ENCODE measurements around the gene KLHL20. TPM values are rescaled to one million over a fixed set of nuclear protein-coding genes. Genes with fewer than 3 reads are reported as not detected.

Gene KLHL20
- total and polyA plus RNA-seq, 2 of the 8 experiments (the other 6 are each of a cell fraction or from before 2014, with no cell fraction given) = 4.9 to 12.3 TPM

DNA sequence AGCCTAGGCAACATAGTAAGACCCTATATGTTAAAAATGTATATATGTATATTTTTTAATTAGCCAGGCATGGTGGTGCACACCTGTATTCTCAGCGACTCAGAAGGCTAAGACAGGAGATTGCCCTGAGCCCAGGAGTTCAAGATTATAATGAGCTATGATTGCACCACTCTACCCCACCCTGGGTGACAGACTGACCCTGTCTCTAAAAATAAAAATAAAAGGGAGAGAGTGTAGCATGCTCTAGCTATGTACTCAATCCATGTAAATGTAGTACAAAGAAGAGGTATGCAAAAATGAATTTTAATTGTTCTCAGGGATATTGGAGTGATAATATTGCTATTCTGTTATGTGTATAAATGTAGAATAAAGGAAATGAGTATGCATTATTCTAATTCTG is 56.8 kb downstream of the KLHL20 start:
- H3K27me3 ChIP-seq (replicated peaks in 1 of 4; ENCODE audit: control insufficient read depth in 3 of 4, extremely low read depth in 1 of 4, insufficient read depth in 3 of 4, low read length in 3 of 4) = no peaks in the 10 kb centered on the region
- H4K91ac ChIP-seq (replicated peaks; ENCODE audit: insufficient read length, low read length) = no peak overlapping the region
- H3K4ac ChIP-seq (replicated peaks; ENCODE audit: insufficient read length, low read depth, low read length) = no peak overlapping the region
- no peak overlapping the region for H2BK5ac ChIP-seq (ENCODE audit: low read depth, low read length)
- no peak overlapping the region for H3K27ac ChIP-seq (ENCODE audit: low read depth, low read length)
- H3K4me2 ChIP-seq (ENCODE audit: insufficient read depth in 1 of 2, low read depth in 2 of 2, low read length in 2 of 2) = no peak overlapping the region
- H2AK5ac ChIP-seq (ENCODE audit: low read depth, low read length) = no peak overlapping the region
- H4K8ac ChIP-seq (ENCODE audit: extremely low read depth, insufficient read depth, low read length) = no peak overlapping the region
- POLR2A ChIA-PET (ENCODE audit: partially characterized antibody) = interaction anchor here (1.2 to 1.3 kb wide), 2 partner anchors 53 to 96 kb away, joined by 4 read pairs; partner anchors contain the start of genes CENPL, DARS2, GAS5 and ZBTB37
- DNase-seq (ENCODE audit: low read depth in 1 of 2, low spot score in 2 of 2) (no peak), FAIRE-seq (no peak)
- no peaks in the 10 kb centered on the region for H3K23me2 ChIP-seq (ENCODE audit: low read depth, low read length)
- H2BK20ac ChIP-seq (ENCODE audit: low read length) = no peak overlapping the region
- no peak overlapping the region for H3K56ac ChIP-seq (replicated peaks; ENCODE audit: insufficient read length, low read depth, low read length)
- H3K4me1 ChIP-seq (replicated peaks in 1 of 4; ENCODE audit: control insufficient read depth in 3 of 4, insufficient read depth in 4 of 4, low read length in 3 of 4) = no peaks in the 10 kb centered on the region
- H3K9ac ChIP-seq (replicated peaks in 1 of 4; ENCODE audit: extremely low read depth in 1 of 4, low read depth in 3 of 4, low read length in 3 of 4) = no peak overlapping the region
- no peak overlapping the region for H3K23ac ChIP-seq (ENCODE audit: insufficient read length)
- H3K18ac ChIP-seq (ENCODE audit: extremely low read depth, low read length) = no peak overlapping the region
- H3K9me3 ChIP-seq (ENCODE audit: insufficient read depth in 2 of 2, low read depth in 1 of 2, low read length in 1 of 2) = no peaks in the 10 kb centered on the region
- no peak overlapping the region for H2AFZ ChIP-seq (ENCODE audit: low read length)
- H4K20me1 ChIP-seq (replicated peaks in 1 of 2; ENCODE audit: control insufficient read depth in 1 of 2, insufficient read depth in 2 of 2, low read length in 2 of 2) = peaks cover 0 to 1% of the 10 kb centered on the region in 2 experiments
- no peak overlapping the region for H2BK12ac ChIP-seq (ENCODE audit: low read depth, low read length)
- H3K14ac ChIP-seq (ENCODE audit: insufficient read length) = no peak overlapping the region
- CTCF ChIA-PET (ENCODE audit: partially characterized antibody) = interaction anchor here (0.6 to 1.6 kb wide), 2 partner anchors 13 to 19 kb away, joined by 4 to 9 read pairs; no protein-coding TSS in a partner anchor
- peaks cover 0 to 7% (median 1%) of the 10 kb centered on the region in 4 experiments; a peak in 4 of 8 replicates for H3K36me3 ChIP-seq (ENCODE audit: control insufficient read depth in 2 of 4, insufficient read depth in 4 of 4, low read length in 3 of 4)
- 75% methylated on average over 1 of the region's 1 CpG; no CpG with 5 or more reads in 1 of the 2 experiments for WGBS, 2 experiments (ENCODE audit: extremely low coverage in 1 of 2, insufficient coverage in 1 of 2, insufficient read length in 1 of 2, insufficient replicate concordance in 2 of 2, low coverage in 1 of 2, low lambda C conversion rate in 2 of 2, missing lambda C conversion rate in 1 of 2)
- no peak overlapping the region for H4K5ac ChIP-seq (ENCODE audit: insufficient read length, low read depth, low read length)
- H3K4me3 ChIP-seq (ENCODE audit: extremely low read depth in 1 of 4, insufficient read depth in 2 of 4, low read depth in 3 of 4, low read length in 4 of 4) = no peak overlapping the region
- H3K79me1 ChIP-seq (ENCODE audit: low read depth, low read length) = no peaks in the 10 kb centered on the region
- no peaks in the 10 kb centered on the region for H3K79me2 ChIP-seq (ENCODE audit: control insufficient read depth in 1 of 2, insufficient read depth in 2 of 2, low read length in 2 of 2)
- no peak overlapping the region for H2BK15ac ChIP-seq (ENCODE audit: low read length)
- no peak overlapping the region for H2BK120ac ChIP-seq (replicated peaks; ENCODE audit: low read depth, low read length)
- TF ChIP-seq RBBP5 (IDR thresholded peaks at IDR 0.05; ENCODE audit: borderline replicate concordance, low read depth, low read length) = no peak
- no peak for TF ChIP-seq HDAC2 (IDR thresholded peaks at IDR 0.05; ENCODE audit: borderline replicate concordance in 1 of 2, low read depth in 2 of 2, low read length in 2 of 2)
- no peak for TF ChIP-seq RNF2 (IDR thresholded peaks at IDR 0.05; ENCODE audit: borderline replicate concordance, low read depth, low read length, missing control alignments, poor library complexity, severe bottlenecking)
- TF ChIP-seq, protein P1, sequence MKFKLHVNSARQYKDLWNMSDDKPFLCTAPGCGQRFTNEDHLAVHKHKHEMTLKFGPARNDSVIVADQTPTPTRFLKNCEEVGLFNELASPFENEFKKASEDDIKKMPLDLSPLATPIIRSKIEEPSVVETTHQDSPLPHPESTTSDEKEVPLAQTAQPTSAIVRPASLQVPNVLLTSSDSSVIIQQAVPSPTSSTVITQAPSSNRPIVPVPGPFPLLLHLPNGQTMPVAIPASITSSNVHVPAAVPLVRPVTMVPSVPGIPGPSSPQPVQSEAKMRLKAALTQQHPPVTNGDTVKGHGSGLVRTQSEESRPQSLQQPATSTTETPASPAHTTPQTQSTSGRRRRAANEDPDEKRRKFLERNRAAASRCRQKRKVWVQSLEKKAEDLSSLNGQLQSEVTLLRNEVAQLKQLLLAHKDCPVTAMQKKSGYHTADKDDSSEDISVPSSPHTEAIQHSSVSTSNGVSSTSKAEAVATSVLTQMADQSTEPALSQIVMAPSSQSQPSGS (IDR thresholded peaks at IDR 0.05; ENCODE audit: low read length) = no peak
- TF ChIP-seq BACH1 (IDR thresholded peaks at IDR 0.05; ENCODE audit: low read length) = no peak
- no peak for TF ChIP-seq CEBPB (IDR thresholded peaks at IDR 0.05; ENCODE audit: low read depth, low read length)
- TF ChIP-seq TAF7 (optimal IDR thresholded peaks at IDR 0.05; ENCODE audit: borderline replicate concordance, low read depth, low read length) = no peak
- TF ChIP-seq SIRT6 (IDR thresholded peaks at IDR 0.05; ENCODE audit: low read length) = no peak
- TF ChIP-seq HDAC6 (IDR thresholded peaks at IDR 0.05; ENCODE audit: low read depth, low read length) = no peak
- no peak for TF ChIP-seq YY1 (IDR thresholded peaks at IDR 0.05; ENCODE audit: low read depth, low read length)
- no peak for TF ChIP-seq GABPA (IDR thresholded peaks at IDR 0.05; ENCODE audit: borderline replicate concordance, insufficient read depth, low read length)
- TF ChIP-seq TCF12 (IDR thresholded peaks at IDR 0.05; ENCODE audit: low read depth, low read length) = no peak

All from H1 (cell line).